ENCODE data around the gene PNPT1. TPM values are rescaled to one million over a fixed set of nuclear protein-coding genes. Genes with fewer than 3 reads are reported as not detected.

Gene PNPT1
- total and polyA plus RNA-seq, 2 of the 4 experiments (the other 2 are of a cell fraction) = 11.2 to 14.3 TPM

DNA sequence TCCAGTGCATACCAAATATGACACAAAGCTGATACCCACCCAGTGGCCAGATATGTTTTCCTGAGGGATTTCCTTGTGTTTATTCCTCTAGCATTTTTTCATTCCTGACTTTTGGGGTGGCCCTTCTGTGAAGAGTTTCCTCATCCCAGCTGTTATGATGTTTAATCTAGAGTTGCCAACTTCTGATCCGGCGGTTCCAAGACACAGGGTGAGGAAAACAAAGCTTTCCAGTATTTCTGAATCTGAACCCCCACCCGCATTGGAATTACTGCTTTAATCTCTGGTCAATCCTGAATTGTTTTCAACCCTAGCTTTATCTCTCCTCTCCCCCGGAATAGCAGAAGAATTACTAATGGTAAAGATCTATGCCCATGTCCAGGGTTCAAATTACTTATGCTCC lies 39.2 kb upstream of the PNPT1 start:
- H3K4ac ChIP-seq (ENCODE audit: low read depth, low read length) = no peak overlapping the region
- intact Hi-C loops (cut with micrococcal nuclease) = no loop called here
- H3K4me1 ChIP-seq (ENCODE audit: control insufficient read depth, insufficient read depth, low read length) = no peaks in the 10 kb centered on the region; the same call in 1 of the 2 replicates

More for the DNA sequence above, 39.2 kb upstream of the PNPT1 start:
- peak overlapping the region; percentile 75; the same call in 1 of the 2 replicates for H3K27ac ChIP-seq (ENCODE audit: insufficient read depth, low read length)
- dilution Hi-C loops (cut with HindIII; ENCODE audit: low sequenced_read_pairs, unreplicated experiment) = no loop called here
- ATAC-seq (ENCODE audit: low read depth) (peak; percentile 60), DNase-seq (peak; percentile 38)
- H4K20me1 ChIP-seq (ENCODE audit: insufficient read depth, low read length) = no peaks in the 10 kb centered on the region
- no peak for TF ChIP-seq MXI1 (IDR thresholded peaks at IDR 0.05; ENCODE audit: borderline replicate concordance, low read depth, low read length)
- no peak for TF ChIP-seq RFX5 (IDR thresholded peaks at IDR 0.05; ENCODE audit: low read depth, low read length)
- TF ChIP-seq ELK1 (IDR thresholded peaks at IDR 0.05; ENCODE audit: borderline replicate concordance, low read depth, low read length) = no peak
- no peak for TF ChIP-seq RCOR1 (IDR thresholded peaks at IDR 0.05; ENCODE audit: insufficient replicate concordance, low read length)
- TF ChIP-seq USF2 (IDR thresholded peaks at IDR 0.05; ENCODE audit: low read depth, low read length) = no peak
- no peak for TF ChIP-seq RAD21 (IDR thresholded peaks at IDR 0.05; ENCODE audit: low read length)
- TF ChIP-seq NFE2L2 (IDR thresholded peaks at IDR 0.05; ENCODE audit: low read depth, low read length) = no peak
- TF ChIP-seq, protein P1, sequence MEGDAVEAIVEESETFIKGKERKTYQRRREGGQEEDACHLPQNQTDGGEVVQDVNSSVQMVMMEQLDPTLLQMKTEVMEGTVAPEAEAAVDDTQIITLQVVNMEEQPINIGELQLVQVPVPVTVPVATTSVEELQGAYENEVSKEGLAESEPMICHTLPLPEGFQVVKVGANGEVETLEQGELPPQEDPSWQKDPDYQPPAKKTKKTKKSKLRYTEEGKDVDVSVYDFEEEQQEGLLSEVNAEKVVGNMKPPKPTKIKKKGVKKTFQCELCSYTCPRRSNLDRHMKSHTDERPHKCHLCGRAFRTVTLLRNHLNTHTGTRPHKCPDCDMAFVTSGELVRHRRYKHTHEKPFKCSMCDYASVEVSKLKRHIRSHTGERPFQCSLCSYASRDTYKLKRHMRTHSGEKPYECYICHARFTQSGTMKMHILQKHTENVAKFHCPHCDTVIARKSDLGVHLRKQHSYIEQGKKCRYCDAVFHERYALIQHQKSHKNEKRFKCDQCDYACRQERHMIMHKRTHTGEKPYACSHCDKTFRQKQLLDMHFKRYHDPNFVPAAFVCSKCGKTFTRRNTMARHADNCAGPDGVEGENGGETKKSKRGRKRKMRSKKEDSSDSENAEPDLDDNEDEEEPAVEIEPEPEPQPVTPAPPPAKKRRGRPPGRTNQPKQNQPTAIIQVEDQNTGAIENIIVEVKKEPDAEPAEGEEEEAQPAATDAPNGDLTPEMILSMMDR (conservative IDR thresholded peaks at IDR 0.05; ENCODE audit: low read depth, low read length) = no peak
- no peak for TF ChIP-seq CEBPB (IDR thresholded peaks at IDR 0.05; ENCODE audit: low read depth, low read length)
- no peak for TF ChIP-seq SMC3 (IDR thresholded peaks at IDR 0.05; ENCODE audit: low read depth, low read length)
- no peak for TF ChIP-seq FOS (IDR thresholded peaks at IDR 0.05; ENCODE audit: low read depth, low read length)
- TF ChIP-seq MAZ (IDR thresholded peaks at IDR 0.05; ENCODE audit: borderline replicate concordance, low read depth, low read length) = no peak
- no peak for TF ChIP-seq POLR2A (IDR thresholded peaks at IDR 0.05; ENCODE audit: low read depth, low read length)
- no peak for TF ChIP-seq MAFK (IDR thresholded peaks at IDR 0.05; ENCODE audit: low read depth, low read length)
- no peak for TF ChIP-seq BHLHE40 (IDR thresholded peaks at IDR 0.05; ENCODE audit: low read depth, low read length)
- POLR2A ChIA-PET (ENCODE audit: unreplicated experiment) = no interaction called here
- in situ Hi-C loops (cut with MboI; ENCODE audit: low sequenced_read_pairs) = no loop called here
- H3K18ac ChIP-seq (ENCODE audit: low read depth, low read length) = 0 out of 2 replicates have a peak overlapping the region, but pooled peaks have one; percentile 14
- no peaks in the 10 kb centered on the region for H3K36me3 ChIP-seq (ENCODE audit: control insufficient read depth, insufficient read depth, low read length)
- H3K9ac ChIP-seq (ENCODE audit: low read depth, low read length) = no peak overlapping the region
- no peak overlapping the region for H4K91ac ChIP-seq (ENCODE audit: insufficient read depth, low read depth, low read length)
- no peaks in the 10 kb centered on the region for H3K79me1 ChIP-seq (ENCODE audit: low read depth in 1 of 2, low read length in 2 of 2)
- no peak overlapping the region for H2BK20ac ChIP-seq (ENCODE audit: low read depth, low read length)
- H3K9me1 ChIP-seq (ENCODE audit: insufficient read depth, low read length) = no peaks in the 10 kb centered on the region
- H3K14ac ChIP-seq (replicated peaks; ENCODE audit: low read depth, low read length) = no peak overlapping the region
- H4K8ac ChIP-seq (ENCODE audit: low read depth in 2 of 2, low read length in 2 of 2) = no peak overlapping the region; a peak in 1 of 4 replicates
- no peak overlapping the region for H4K5ac ChIP-seq (ENCODE audit: low read depth, low read length)
- H2AK5ac ChIP-seq (ENCODE audit: low read depth, low read length) = no peak overlapping the region
- CTCF ChIA-PET = interaction anchor here (1.4 to 1.7 kb wide), 2 partner anchors 15 to 39 kb away, joined by 4 to 7 read pairs; no protein-coding TSS in a partner anchor
- no peaks in the 10 kb centered on the region for H3K27me3 ChIP-seq (ENCODE audit: control insufficient read depth, insufficient read depth, low read length)
- BruUV-seq (replicated peaks) = no TSS peak
- H3K4me3 ChIP-seq (ENCODE audit: insufficient read depth, low read depth, low read length) = no peak overlapping the region
- 0 out of 2 replicates have a peak overlapping the region, but pooled peaks have one; percentile 16 for H2BK120ac ChIP-seq (ENCODE audit: low read depth, low read length)
- no CpG with 5 or more reads among the region's 4 CpGs for WGBS, 2 experiments (ENCODE audit: extremely low coverage in 2 of 2, insufficient read length in 1 of 2)
- no peak overlapping the region for H2AK9ac ChIP-seq (replicated peaks; ENCODE audit: low read depth, low read length, poor library complexity)
- H3K4me2 ChIP-seq (ENCODE audit: low read depth, low read length) = no peak overlapping the region; the same call in 1 of the 2 replicates
- no peak overlapping the region for H2BK5ac ChIP-seq (ENCODE audit: low read depth, low read length, poor library complexity, severe bottlenecking)
- H3K23ac ChIP-seq (ENCODE audit: low read depth, low read length) = no peak overlapping the region
- H2AFZ ChIP-seq (replicated peaks; ENCODE audit: low read length, poor library complexity) = no peak overlapping the region
- H3K56ac ChIP-seq (ENCODE audit: extremely low read depth, insufficient read depth, low read length) = no peak overlapping the region
- no peaks in the 10 kb centered on the region for H3K9me3 ChIP-seq (ENCODE audit: control insufficient read depth, insufficient read depth, low read length)
- no peak overlapping the region for H2BK15ac ChIP-seq (ENCODE audit: low read depth, low read length)

Data from IMR-90 (cell line).